ENCODE measurements around the gene AHNAK2.

Gene AHNAK2

DNA sequence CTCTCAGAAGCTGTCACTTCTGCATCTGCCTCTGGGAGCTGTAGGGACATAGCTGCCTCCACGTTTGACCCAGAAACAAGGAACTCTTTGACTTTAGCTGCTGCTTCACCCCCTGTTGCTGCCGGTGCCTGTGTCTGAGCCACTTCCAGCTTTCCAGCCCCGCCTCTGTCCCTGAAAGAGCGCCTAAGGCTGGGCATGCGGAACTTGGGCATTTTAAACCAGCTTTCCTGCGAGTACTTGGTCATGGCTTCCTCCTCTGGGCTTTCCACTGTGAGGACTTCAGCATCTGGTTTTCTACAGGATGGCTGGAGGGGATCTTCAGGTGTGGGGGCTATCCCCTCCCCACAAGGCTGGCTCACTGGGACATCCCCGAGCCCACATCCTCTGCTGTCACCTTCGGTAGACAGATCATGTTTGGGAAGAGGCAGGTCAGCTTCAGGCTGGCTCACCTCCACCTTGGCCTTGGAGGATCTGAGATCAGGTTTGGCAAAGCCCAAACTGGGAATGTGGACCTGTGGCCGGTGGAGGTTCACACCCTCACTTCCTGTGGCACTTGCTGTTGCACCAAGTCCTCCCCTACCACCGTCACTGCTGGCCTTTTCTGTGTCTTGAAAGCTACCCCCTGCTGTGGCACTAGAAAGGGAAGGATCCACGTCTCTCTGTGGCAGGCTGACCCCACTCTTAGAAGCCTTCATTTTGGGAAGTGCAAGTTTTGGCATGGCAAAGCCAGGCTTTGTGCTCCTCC is 38.3 kb downstream of the AHNAK2 start:
- H3K4me3 ChIP-seq (ENCODE audit: low read depth, low read length), result no peak overlapping the region
- TF ChIP-seq, protein P1, sequence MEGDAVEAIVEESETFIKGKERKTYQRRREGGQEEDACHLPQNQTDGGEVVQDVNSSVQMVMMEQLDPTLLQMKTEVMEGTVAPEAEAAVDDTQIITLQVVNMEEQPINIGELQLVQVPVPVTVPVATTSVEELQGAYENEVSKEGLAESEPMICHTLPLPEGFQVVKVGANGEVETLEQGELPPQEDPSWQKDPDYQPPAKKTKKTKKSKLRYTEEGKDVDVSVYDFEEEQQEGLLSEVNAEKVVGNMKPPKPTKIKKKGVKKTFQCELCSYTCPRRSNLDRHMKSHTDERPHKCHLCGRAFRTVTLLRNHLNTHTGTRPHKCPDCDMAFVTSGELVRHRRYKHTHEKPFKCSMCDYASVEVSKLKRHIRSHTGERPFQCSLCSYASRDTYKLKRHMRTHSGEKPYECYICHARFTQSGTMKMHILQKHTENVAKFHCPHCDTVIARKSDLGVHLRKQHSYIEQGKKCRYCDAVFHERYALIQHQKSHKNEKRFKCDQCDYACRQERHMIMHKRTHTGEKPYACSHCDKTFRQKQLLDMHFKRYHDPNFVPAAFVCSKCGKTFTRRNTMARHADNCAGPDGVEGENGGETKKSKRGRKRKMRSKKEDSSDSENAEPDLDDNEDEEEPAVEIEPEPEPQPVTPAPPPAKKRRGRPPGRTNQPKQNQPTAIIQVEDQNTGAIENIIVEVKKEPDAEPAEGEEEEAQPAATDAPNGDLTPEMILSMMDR (IDR thresholded peaks at IDR 0.05; ENCODE audit: insufficient read depth, low read length, missing control alignments), result no peak
- ChIA-PET CTCF (interaction anchor here (0.8 to 2.0 kb wide), 6 partner anchors 12 to 173 kb away, joined by 3 to 13 read pairs (median 3); no protein-coding TSS in a partner anchor), POLR2A (no interaction called here)
- no peak for DNase-seq (ENCODE audit: low read depth, low spot score)

DNA sequence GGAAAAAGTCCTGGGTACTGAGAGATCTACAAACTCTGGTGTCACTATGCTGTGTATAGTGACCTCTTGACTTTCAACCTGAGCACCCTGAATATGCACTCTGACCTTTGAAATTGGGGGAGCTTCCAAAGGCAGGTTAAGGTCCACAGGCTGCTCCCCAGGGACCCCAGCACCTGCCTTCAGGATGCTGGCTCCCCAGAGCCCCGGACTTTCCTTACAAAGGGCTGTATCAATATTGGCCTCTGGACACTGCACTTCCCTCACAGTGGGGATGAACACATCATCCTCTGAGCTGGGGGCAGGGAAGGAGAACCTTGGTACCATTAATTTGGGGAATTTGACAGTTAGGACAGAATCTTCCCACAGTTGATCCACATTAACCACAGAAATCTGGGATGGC is 39.2 kb downstream of the AHNAK2 start:
- H3K4me3 ChIP-seq (ENCODE audit: low read depth, low read length), result no peak overlapping the region
- ChIA-PET CTCF (interaction anchor here (1.1 to 2.0 kb wide), 3 partner anchors 42 to 172 kb away, joined by 3 to 13 read pairs (median 4); no protein-coding TSS in a partner anchor), POLR2A (no interaction called here)
- no peak for DNase-seq (ENCODE audit: low read depth, low spot score)
- TF ChIP-seq, protein P1 (IDR thresholded peaks at IDR 0.05; ENCODE audit: insufficient read depth, low read length, missing control alignments), result no peak

DNA sequence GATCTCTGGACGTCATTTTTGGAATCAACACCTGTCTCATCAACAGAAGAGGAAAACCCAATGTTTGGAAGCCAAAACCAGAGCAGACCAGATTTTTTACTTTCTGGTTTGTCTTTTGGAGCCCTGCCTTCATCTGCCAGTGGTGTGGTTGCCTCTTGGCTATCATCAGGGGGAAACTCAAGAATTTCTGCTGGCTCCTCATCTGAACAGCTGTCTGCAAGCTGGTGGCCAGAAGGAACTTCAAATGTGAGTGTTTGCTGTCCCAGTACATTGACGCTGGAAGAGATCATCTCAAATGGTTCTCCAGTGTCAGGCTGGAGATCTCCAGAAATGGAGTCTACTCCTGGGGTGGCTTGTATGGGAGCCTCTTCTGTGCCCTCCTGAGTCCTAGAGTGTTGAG is 39.7 kb downstream of the AHNAK2 start:
- ChIA-PET POLR2A (no interaction called here), CTCF (interaction anchor here (1.1 to 1.5 kb wide), 3 partner anchors 42 to 172 kb away, joined by 3 to 4 read pairs (median 4); no protein-coding TSS in a partner anchor)
- no peak for DNase-seq (ENCODE audit: low read depth, low spot score)
- H3K4me3 ChIP-seq (ENCODE audit: low read depth, low read length), result no peak overlapping the region
- TF ChIP-seq, protein P1 (IDR thresholded peaks at IDR 0.05; ENCODE audit: insufficient read depth, low read length, missing control alignments), result no peak

DNA sequence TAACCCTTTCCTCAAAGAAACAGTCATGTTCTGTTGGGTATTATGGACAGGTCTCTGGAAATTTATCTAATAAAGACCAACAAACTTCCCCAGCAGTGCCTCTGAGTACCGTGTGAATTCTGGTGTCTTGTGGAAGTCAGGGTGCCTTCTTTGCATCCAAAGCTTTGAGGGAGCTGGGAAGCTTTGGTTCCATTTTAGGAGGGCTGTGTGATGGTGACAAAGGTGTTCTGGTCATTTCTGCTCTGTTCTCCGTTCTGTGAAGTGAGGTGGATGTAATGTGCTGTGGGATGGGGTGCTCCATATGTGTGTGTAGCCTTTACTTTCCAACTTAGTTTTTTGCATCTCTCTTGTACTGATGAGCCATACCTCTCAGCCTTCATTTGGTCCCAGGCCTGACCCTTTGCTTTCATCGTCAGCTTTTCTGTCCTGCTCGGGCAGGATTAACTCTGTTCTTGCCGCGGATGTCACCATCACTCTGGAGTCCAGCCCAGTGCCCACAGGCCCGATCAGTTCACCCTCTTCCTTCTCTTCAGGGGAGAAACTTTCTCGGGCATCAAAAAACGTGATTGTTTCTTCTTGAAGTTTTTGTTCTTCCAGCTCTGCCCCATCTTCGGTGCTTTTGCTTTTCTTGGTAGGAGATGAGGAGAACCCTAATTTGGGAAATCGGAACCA is 40.3 kb downstream of the AHNAK2 start:
- TF ChIP-seq, protein P1 (IDR thresholded peaks at IDR 0.05; ENCODE audit: insufficient read depth, low read length, missing control alignments), result no peak
- ChIA-PET POLR2A (no interaction called here), CTCF (interaction anchor here (1.1 to 1.3 kb wide), 3 partner anchors 38 to 108 kb away, joined by 3 to 4 read pairs (median 4); no protein-coding TSS in a partner anchor)
- H3K4me3 ChIP-seq (ENCODE audit: low read depth, low read length), result no peak overlapping the region
- no peak for DNase-seq (ENCODE audit: low read depth, low spot score)

DNA sequence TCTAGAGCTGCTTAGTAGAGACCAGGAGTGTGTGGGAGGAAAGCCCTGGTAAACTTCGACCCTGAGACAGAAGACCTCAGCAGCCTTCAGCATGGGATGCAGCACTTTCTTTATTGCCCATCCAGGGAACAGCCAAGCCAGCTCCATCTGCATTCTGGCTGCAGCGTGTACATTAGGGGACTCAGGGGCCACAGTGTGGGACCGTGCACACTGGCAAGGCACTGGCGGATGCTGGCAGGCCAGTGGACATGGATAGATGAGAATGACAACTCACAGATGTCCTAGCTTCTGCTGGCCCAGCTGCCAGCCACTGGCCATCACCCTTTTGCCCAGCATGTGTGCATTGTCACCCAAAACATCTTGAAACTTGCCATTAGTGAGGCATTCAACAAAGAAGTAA is 41.0 kb downstream of the AHNAK2 start:
- POLR2A ChIA-PET, result no interaction called here
- CTCF ChIA-PET, result interaction anchor here (1.1 to 3.1 kb wide), 3 partner anchors 39 to 109 kb away, joined by 3 to 25 read pairs (median 4); no protein-coding TSS in a partner anchor
- no peak overlapping the region for H3K4me3 ChIP-seq (ENCODE audit: low read depth, low read length)
- no peak for DNase-seq (ENCODE audit: low read depth, low spot score)
- TF ChIP-seq, protein P1 (IDR thresholded peaks at IDR 0.05; ENCODE audit: insufficient read depth, low read length, missing control alignments), result no peak
